Measurements from ENCODE around the gene USP38.

DNA sequence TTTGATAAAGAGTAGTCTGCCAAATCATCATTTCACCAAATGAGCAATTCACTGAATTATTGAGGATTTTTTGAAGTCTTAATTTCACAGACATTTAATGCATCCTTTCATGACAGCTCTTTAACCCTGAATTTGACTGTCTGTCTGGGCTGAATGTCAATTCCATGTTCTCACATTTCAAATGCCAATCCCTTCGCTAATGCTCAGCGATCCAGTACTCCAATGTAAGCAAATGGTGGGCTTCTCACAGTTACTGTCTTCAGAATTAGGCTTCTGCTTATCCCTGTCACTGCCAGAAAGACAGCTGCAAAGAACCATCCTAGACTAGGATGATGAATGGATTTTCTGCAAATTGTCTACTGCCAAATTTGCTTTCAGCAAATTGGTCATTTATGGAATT lies 36.2 kb upstream of the USP38 start:
- TF ChIP-seq EP300 (IDR thresholded peaks at IDR 0.05) (no peak), CTCF (IDR thresholded peaks at IDR 0.05) (no peak), POLR2A (IDR thresholded peaks at IDR 0.05) (no peak)
